ENCODE results near the gene CDK11B. TPM values are rescaled to one million over a fixed set of nuclear protein-coding genes. Genes with fewer than 3 reads are reported as not detected.
A peak's percentile ranks its signal among the peaks of the same experiment; 100 is the strongest.
"Not testable (repeated sequence)": the region's sequence is repeated elsewhere in the genome, so short reads cannot be mapped to it uniquely, and the experiment has no call there.

The CDK11B gene
- total RNA-seq, 1 donor from 2014 or later: 9.6 TPM

- peak; percentile 42 for DNase-seq
These were observed 3.6 kb upstream of the CDK11B start for GRCh38 chr1:1662392-1662791.

DNA sequence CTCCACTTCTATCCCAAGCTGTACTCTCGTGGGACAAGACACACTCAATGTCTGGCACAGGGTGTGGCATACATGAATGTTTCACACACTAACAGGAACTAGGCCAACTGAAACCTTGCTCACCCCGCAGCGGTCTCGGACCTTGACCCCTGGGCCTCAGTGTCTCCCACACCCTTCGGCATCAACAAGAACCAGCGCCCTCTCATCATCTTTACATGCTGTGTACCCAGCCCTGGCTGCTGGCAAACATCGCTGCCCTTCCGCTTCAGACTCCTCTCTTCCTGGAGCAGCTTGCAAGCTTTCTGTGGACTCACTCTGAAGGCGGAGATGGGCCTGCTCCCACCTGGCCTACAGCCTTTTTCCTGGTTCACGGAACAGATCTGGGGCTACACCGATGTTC is 10.5 kb downstream of the CDK11B start:
- not testable (repeated sequence) for DNase-seq

GRCh38 chr1:1647567-1648241 is 11.1 kb downstream of the CDK11B start:
- not testable (repeated sequence) for DNase-seq

DNA sequence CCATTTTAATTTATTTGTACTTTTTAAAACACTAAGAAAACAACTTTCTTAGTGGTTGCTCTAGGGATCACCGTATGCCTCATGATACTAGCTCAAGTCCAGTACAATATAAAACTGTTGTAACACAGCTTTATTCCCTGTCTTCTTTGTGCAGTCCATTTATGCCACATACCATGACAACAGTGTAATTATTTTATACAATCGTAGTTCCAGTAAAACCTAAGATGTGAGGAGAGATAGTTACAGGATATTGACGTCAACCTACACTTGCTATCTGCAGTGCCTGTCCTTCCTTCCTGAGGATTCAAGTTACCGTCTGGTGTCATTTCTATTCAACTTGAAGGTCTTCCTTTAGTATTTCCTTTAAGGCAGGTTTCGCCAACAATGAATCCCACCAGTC is 12.5 kb downstream of the CDK11B start:
- DNase-seq: not testable (repeated sequence)

GRCh38 chr1:1640711-1641461 is 17.9 kb downstream of the CDK11B start:
- DNase-seq: not testable (repeated sequence)

DNA sequence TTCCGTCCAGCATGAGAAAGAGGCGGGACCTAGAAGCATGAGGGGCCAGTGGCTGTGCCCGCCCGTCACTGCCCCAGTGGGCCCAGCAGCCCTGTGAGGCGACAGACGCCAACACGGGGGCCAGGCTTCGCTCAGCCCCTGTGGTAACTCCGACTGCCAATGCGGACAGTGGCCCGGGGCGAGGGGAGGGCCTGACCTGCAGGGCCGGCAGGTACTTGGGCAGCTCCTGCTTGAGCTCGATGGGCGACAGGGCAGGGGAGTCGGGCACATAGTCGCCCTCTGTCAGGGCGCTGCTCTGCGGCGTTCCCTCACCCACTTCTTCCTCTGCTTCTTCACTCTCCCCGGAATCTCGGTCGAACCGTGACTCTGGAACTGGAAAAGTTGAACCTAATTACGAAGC is 18.7 kb downstream of the CDK11B start:
- DNase-seq: not testable (repeated sequence)

GRCh38 chr1:1639368-1639767 is 19.4 kb downstream of the CDK11B start:
- DNase-seq: not testable (repeated sequence)

- DNase-seq: not testable (repeated sequence)
These were observed 20.3 kb downstream of the CDK11B start for GRCh38 chr1:1638528-1638927.

GRCh38 chr1:1637479-1637875 is 21.3 kb downstream of the CDK11B start:
- DNase-seq: not testable (repeated sequence)

DNA sequence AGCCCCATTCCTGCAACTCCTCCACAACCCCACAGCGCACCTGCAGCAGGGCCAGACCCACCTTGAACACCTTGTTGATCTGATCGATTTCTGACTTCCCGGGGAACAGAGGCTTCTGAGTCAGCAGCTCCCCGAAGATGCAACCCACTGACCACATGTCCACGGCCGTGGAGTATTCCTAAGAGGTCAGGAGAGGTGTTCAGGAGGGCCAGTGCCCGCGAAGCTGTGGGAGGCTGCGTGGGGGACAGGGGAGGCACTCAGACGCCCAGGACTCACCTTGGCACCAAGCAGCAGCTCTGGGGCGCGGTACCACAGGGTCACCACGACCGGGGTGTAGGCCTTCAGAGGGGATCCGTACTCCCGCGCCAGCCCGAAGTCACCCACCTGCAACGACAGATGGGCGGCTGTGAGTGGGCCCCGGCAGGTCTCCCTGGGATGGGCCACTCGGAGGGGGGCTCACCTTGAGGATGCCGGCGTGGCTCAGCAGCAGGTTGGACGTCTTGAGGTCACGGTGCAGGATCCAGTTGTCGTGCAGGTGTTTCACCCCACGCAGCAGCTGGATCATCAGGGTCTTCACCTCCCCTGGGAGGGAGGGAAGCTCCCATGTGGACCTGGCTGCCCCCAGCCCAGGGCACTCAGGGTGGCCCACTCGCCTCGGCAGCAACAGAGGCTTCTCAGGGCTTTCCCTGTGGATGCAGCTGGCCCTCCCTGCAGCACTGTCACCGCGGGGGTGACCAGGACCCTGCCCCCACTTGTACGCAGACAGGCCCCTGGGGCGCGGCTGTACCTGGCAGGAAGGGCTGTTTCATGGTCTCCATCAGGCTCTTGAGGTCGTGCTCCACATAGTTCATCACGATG is 22.0 kb downstream of the CDK11B start:
- DNase-seq: not testable (repeated sequence)

DNA sequence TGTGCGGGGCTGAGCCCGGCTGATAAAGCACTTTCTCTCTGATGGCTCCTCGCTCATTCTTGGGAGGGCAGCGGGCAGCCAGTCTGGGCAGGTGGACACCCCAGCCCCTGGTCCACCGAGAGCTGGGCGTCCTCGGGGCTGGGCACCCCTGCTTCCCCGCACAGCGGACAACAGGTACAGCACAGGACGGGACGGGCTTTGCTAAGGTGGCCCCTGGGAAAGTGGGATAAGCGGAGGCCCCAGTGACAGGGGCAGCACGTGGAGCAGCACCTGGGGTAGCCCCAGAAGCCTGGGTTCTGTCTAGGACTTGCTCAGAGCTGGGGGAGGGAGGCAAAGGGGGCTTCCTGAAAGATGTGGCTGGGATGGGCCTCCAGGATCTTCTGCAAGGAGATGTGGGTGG is 24.2 kb downstream of the CDK11B start:
- not testable (repeated sequence) for DNase-seq

DNA sequence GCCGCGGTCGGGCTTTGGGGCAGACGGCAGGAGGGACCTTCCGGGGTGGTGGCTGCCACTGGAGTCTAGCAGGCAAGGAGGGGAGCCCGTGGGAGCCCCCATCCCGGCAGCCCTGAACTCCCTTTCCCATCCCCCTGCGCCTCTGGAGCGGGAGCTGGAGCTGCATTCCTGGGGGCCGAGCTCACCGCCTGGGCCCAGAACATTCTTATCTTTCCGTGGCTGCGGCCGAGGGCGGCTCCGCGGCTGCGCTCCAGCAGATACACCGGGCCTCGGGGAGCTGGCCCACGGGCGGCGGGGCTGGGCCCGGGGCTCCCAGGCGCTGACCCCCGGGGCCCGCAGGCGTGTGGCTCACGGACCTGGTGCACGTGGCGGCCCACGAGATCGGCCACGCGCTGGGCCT is 25.4 kb downstream of the CDK11B start:
- not testable (repeated sequence) for DNase-seq

DNA sequence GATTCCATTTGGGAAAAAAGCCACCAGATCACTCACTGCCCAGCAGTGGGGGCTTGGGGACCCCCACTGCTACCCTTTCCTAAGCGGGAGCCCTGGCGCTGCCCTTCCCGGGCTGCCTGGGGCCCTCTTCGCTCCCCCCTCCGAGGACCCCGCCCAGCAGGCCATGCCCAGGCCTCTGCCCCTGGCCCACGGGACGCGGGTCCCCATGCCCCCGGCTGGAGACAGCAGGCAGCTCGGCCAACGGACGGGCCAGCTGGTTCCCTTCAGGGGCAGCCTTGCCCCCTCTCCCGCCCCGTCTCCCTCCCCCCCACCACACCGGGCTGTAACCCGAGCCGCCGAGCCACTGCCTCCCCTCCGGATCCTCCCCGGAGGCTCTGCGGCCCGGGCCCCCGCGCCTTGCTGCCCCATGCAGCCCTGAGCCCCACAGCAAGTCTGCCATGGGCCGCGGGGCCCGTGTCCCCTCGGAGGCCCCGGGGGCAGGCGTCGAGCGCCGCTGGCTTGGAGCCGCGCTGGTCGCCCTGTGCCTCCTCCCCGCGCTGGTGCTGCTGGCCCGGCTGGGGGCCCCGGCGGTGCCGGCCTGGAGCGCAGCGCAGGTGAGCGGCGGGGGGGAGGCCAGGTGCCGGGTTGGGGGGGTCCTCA is 26.9 kb downstream of the CDK11B start, which contains the start of gene MMP23B:
TSS of gene MMP23B (plus strand) at position 392 of the 639 bp plus-strand sequence. CDS start at position 438, 46 bp downstream.
- DNase-seq: no peak

DNA sequence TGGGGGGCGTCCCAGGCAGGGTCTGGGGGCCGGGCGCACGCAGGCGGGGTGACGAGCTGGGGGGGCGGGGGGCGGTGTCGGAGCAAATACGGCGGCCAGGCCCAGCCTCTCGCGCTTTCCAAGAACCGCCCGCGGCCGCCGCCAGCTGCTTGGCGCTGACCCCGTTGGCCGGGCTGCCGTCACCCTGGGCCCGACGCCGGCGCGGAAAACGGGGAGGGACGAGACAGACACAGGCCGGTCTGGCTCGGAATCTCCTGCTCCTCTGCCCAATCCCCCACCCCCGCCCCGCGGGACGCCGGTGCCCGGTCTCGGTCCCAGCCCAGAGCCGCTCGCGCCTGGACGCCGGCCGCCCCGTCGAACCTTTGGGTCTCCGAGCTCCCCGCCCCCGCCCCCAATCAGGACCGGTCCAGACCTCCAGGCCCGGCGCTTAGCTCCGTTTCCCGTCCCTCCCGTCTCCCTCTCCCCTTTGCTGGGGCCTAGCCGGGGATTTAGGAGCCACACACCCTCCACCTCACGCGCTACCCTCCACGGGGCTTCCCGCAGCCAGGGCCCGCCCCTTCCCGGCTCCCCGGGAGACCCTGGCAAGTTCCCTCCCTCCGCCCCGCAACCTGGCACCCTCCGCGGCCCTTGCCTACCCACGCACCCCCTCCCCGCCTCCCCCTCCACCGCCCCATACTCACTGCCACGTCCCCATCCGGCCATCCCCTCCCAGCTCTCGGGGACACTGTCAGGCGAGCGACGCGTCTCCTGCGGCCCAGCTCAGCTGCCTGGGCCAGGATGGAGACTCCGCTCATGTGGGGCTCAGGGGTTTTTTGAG is 27.6 kb downstream of the CDK11B start:
- DNase-seq: peak; percentile 77

DNA sequence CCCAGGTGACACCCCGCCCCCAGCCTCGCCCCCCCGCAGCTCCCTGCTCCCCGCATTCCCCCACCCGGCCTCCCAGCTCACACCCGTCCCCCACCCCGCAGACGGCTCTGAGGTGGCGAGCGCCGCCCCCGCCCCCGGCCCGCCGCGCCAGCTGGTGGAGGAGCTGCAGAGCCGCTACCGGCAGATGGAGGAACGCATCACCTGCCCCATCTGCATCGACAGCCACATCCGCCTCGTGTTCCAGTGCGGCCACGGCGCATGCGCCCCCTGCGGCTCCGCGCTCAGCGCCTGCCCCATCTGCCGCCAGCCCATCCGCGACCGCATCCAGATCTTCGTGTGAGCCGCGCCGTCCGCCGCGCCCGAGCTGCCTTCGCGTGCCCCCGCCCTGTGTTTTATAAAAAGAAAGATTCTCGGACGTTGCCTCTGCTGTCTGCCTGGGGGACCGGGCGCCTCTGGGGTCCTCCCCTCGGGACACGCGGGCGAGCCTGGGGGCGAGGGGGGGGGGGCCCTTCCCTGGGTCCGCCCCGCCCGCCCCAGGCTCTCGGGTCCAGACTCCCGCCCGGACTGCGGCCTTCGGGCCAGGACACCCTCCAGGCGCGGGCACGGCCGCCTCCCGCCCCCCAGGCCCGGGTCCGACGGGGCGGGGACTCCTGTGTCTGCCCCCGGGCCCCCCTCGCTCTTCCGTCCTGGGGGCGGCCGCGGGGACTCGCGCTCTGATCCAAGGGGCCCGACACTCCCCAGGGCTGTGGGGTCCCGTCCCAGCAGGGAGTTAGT is 28.4 kb downstream of the CDK11B start:
- peak; percentile 83 for DNase-seq

GRCh38 chr1:1629430-1630190 is 29.2 kb downstream of the CDK11B start:
- DNase-seq: no peak

- DNase-seq: no peak
These were observed 29.9 kb downstream of the CDK11B start for GRCh38 chr1:1628754-1629429.

DNA sequence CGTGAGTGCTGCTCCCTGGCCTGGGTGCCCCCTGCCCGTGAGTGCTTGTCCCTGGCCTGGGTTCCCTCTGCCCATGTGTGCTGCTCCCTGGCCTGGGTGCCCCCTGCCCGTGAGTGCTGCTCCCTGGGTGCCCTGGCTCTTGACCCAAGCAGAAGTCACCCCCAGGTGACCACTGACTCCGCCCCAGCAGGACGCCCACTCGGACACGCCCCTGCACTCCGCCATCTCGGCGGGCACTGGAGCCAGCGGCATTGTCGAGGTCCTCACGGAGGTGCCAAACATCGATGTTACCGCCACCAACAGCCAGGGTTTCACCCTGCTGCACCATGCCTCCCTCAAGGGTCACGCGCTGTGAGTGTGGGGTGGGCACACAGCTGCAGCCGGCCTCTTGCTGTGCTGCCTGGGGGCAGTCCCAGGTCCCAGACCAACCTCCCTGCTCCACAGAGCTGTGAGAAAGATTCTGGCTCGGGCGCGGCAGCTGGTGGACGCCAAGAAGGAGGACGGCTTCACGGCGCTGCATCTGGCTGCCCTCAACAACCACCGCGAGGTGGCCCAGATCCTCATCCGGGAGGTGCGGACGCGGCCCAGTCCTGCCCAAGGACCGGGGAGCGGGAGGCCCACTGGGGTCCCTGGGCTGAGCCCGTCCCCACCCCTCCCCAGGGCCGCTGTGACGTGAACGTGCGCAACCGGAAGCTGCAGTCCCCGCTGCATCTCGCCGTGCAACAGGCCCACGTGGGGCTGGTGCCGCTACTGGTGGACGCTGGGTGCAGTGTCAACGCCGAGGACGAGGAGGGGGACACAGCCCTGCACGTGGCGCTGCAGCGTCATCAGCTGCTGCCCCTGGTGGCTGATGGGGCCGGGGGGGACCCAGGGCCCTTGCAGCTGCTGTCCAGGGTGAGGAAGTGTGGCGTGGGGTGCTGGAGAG is 30.7 kb downstream of the CDK11B start:
- no peak for DNase-seq
